ENCODE measurements around the gene GRAMD4. TPM values are rescaled to one million over a fixed set of nuclear protein-coding genes. Genes with fewer than 3 reads are reported as not detected.
A peak's percentile ranks its signal among the peaks of the same experiment; 100 is the strongest.

The GRAMD4 gene
- total RNA-seq, 1 experiment from 2014 or later: 29.0 TPM

DNA sequence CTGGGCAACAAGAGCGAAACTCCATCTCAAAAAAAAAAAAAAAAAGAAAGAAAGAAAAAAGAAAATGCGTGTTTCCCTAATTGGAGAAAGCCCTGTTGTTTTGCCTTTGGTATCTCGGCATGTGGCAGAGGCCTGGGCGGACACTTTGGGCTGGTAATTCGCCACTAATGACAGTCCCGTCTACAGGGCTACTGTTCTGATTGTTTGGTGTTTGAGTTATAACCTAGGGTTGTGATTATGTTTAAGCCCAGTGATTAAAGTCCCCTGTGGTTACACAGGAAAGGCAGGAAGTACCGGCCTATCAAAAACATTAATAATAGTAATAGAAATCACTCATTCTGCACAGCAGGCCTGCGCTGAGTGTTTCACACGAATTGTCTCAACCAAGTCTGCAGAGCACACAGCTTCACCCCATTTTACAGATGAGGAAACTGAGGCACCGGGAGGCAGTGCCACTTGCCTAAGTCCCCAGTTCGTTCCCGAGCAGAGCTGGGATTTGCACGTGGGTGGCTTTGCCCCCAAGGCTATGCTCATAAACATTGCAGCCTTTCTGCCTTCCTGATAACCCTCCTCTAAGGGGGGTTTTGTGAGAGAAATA is 39.1 kb upstream of the GRAMD4 start:
- H2AFZ ChIP-seq (ENCODE audit: low read length): no peak overlapping the region
- H3K4me3 ChIP-seq (ENCODE audit: low read length): no peak overlapping the region
- H3K9ac ChIP-seq (ENCODE audit: low read length): no peak overlapping the region
- peaks cover 28% of the 10 kb centered on the region; the same call in 1 of the 2 replicates for H4K20me1 ChIP-seq (ENCODE audit: insufficient read depth, low read depth, low read length)
- peak overlapping the region; percentile 38 for H3K4me2 ChIP-seq (ENCODE audit: low read depth, low read length, poor library complexity, severe bottlenecking)
- H3K27ac ChIP-seq (ENCODE audit: low read length): no peak overlapping the region
- H3K79me2 ChIP-seq (ENCODE audit: low read length): no peaks in the 10 kb centered on the region
- no peaks in the 10 kb centered on the region for H3K9me2 ChIP-seq (replicated peaks; ENCODE audit: insufficient read depth, low read length)
- no peaks in the 10 kb centered on the region for H3K9me3 ChIP-seq (ENCODE audit: low read length)
- no peaks in the 10 kb centered on the region for H3K27me3 ChIP-seq (ENCODE audit: low read length)
- DNase-seq: peak; percentile 61
- H3K4me1 ChIP-seq (ENCODE audit: low read length): peaks cover 35% of the 10 kb centered on the region
- H3K36me3 ChIP-seq (ENCODE audit: insufficient read depth, low read length): no peaks in the 10 kb centered on the region

DNA sequence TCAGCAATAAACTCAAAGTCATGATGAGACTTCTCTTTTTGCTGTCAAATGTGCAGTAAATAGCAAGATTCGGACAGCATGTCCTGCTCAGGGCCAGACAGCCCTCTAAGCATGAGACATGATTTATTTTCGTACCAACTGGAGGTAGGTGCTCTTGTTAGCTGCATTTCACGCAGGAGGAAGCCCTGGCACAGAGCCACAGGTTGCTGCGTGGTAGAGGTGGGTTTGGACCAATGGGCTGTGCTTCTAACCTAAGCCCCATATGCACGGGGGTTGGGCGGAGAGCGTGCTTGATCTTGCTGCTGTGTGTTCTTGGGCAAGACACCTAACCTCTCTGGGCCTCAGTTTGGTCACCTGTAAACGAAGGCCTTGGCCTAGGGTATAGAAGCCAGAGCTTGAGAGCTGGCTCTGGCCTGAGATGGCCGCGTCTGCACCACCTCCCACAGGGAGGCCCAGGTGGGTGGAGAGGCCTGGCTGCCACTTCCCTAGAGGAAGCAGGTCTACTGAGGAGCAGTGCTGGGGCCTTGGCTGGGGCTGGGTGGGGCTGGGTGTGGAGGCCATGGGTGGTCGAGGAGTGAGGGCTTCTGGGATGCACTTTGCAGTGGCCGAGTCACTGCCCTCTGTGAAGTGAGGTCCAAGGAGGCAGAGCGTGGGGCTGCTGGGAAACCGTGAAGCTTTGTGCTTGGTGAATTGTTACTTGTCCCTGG is 38.5 kb upstream of the GRAMD4 start:
- peaks cover 28% of the 10 kb centered on the region; the same call in 1 of the 2 replicates for H4K20me1 ChIP-seq (ENCODE audit: insufficient read depth, low read depth, low read length)

GRCh38 chr22:46582281-46582933 is 37.8 kb upstream of the GRAMD4 start:
- no peak overlapping the region for H3K4me2 ChIP-seq (ENCODE audit: low read depth, low read length, poor library complexity, severe bottlenecking)

More for the DNA sequence above, 38.5 kb upstream of the GRAMD4 start:
- no peak overlapping the region for H2AFZ ChIP-seq (ENCODE audit: low read length)
- no peaks in the 10 kb centered on the region for H3K9me3 ChIP-seq (ENCODE audit: low read length)
- no peaks in the 10 kb centered on the region for H3K36me3 ChIP-seq (ENCODE audit: insufficient read depth, low read length)
- H3K4me1 ChIP-seq (ENCODE audit: low read length): peaks cover 37% of the 10 kb centered on the region
- no peaks in the 10 kb centered on the region for H3K9me2 ChIP-seq (replicated peaks; ENCODE audit: insufficient read depth, low read length)
- no peak overlapping the region for H3K4me3 ChIP-seq (ENCODE audit: low read length)
- H3K27me3 ChIP-seq (ENCODE audit: low read length): no peaks in the 10 kb centered on the region
- no peaks in the 10 kb centered on the region for H3K79me2 ChIP-seq (ENCODE audit: low read length)
- H3K9ac ChIP-seq (ENCODE audit: low read length): no peak overlapping the region
- H3K4me2 ChIP-seq (ENCODE audit: low read depth, low read length, poor library complexity, severe bottlenecking): peak overlapping the region; percentile 38
- no peak overlapping the region for H3K27ac ChIP-seq (ENCODE audit: low read length)
- no peak for DNase-seq

GRCh38 chr22:46583571-46583970 is 36.6 kb upstream of the GRAMD4 start:
- peaks cover 28% of the 10 kb centered on the region; the same call in 1 of the 2 replicates for H4K20me1 ChIP-seq (ENCODE audit: insufficient read depth, low read depth, low read length)
- H3K9me3 ChIP-seq (ENCODE audit: low read length): no peaks in the 10 kb centered on the region

More at GRCh38 chr22:46582281-46582933, 37.8 kb upstream of the GRAMD4 start:
- no peak for DNase-seq
- H3K36me3 ChIP-seq (ENCODE audit: insufficient read depth, low read length): no peaks in the 10 kb centered on the region
- H3K27ac ChIP-seq (ENCODE audit: low read length): no peak overlapping the region
- no peak overlapping the region for H2AFZ ChIP-seq (ENCODE audit: low read length)
- H3K9me2 ChIP-seq (replicated peaks; ENCODE audit: insufficient read depth, low read length): no peaks in the 10 kb centered on the region
- no peaks in the 10 kb centered on the region for H3K9me3 ChIP-seq (ENCODE audit: low read length)
- H3K27me3 ChIP-seq (ENCODE audit: low read length): no peaks in the 10 kb centered on the region
- H3K4me3 ChIP-seq (ENCODE audit: low read length): no peak overlapping the region
- H3K9ac ChIP-seq (ENCODE audit: low read length): no peak overlapping the region
- peaks cover 28% of the 10 kb centered on the region; the same call in 1 of the 2 replicates for H4K20me1 ChIP-seq (ENCODE audit: insufficient read depth, low read depth, low read length)
- H3K79me2 ChIP-seq (ENCODE audit: low read length): no peaks in the 10 kb centered on the region
- peaks cover 44% of the 10 kb centered on the region for H3K4me1 ChIP-seq (ENCODE audit: low read length)

GRCh38 chr22:46584081-46584921 is 35.9 kb upstream of the GRAMD4 start:
- Histone ChIP-seq H3K4me3 (ENCODE audit: low read length) (no peak overlapping the region), H3K27ac (ENCODE audit: low read length) (no peak overlapping the region), H3K27me3 (ENCODE audit: low read length) (no peaks in the 10 kb centered on the region), H3K4me1 (ENCODE audit: low read length) (peaks cover 56% of the 10 kb centered on the region), H3K9ac (ENCODE audit: low read length) (no peak overlapping the region), H3K79me2 (ENCODE audit: low read length) (no peaks in the 10 kb centered on the region), H3K36me3 (ENCODE audit: insufficient read depth, low read length) (no peaks in the 10 kb centered on the region), H3K9me3 (ENCODE audit: low read length) (no peaks in the 10 kb centered on the region), H3K4me2 (ENCODE audit: low read depth, low read length, poor library complexity, severe bottlenecking) (no peak overlapping the region), H3K9me2 (replicated peaks; ENCODE audit: insufficient read depth, low read length) (no peaks in the 10 kb centered on the region), H2AFZ (ENCODE audit: low read length) (no peak overlapping the region), H4K20me1 (ENCODE audit: insufficient read depth, low read depth, low read length) (peaks cover 26% of the 10 kb centered on the region; the same call in 1 of the 2 replicates)
- DNase-seq: no peak

More at GRCh38 chr22:46583571-46583970, 36.6 kb upstream of the GRAMD4 start:
- Histone ChIP-seq H3K9ac (ENCODE audit: low read length) (no peak overlapping the region), H3K27ac (ENCODE audit: low read length) (no peak overlapping the region), H3K27me3 (ENCODE audit: low read length) (no peaks in the 10 kb centered on the region), H3K36me3 (ENCODE audit: insufficient read depth, low read length) (no peaks in the 10 kb centered on the region), H3K4me2 (ENCODE audit: low read depth, low read length, poor library complexity, severe bottlenecking) (no peak overlapping the region), H3K79me2 (ENCODE audit: low read length) (no peaks in the 10 kb centered on the region), H3K4me1 (ENCODE audit: low read length) (peaks cover 49% of the 10 kb centered on the region), H2AFZ (ENCODE audit: low read length) (no peak overlapping the region), H3K9me2 (replicated peaks; ENCODE audit: insufficient read depth, low read length) (no peaks in the 10 kb centered on the region), H3K4me3 (ENCODE audit: low read length) (no peak overlapping the region)
- DNase-seq: no peak

GRCh38 chr22:46585340-46586122 is 34.7 kb upstream of the GRAMD4 start:
- H3K4me1 ChIP-seq (ENCODE audit: low read length): peaks cover 55% of the 10 kb centered on the region
- no peaks in the 10 kb centered on the region for H3K79me2 ChIP-seq (ENCODE audit: low read length)
- H3K9me2 ChIP-seq (replicated peaks; ENCODE audit: insufficient read depth, low read length): no peaks in the 10 kb centered on the region
- no peak overlapping the region for H3K4me3 ChIP-seq (ENCODE audit: low read length)
- no peaks in the 10 kb centered on the region for H3K27me3 ChIP-seq (ENCODE audit: low read length)
- no peaks in the 10 kb centered on the region for H3K9me3 ChIP-seq (ENCODE audit: low read length)
- no peak for DNase-seq
- no peak overlapping the region for H3K9ac ChIP-seq (ENCODE audit: low read length)
- H3K36me3 ChIP-seq (ENCODE audit: insufficient read depth, low read length): no peaks in the 10 kb centered on the region
- peaks cover 19% of the 10 kb centered on the region; the same call in 1 of the 2 replicates for H4K20me1 ChIP-seq (ENCODE audit: insufficient read depth, low read depth, low read length)
- no peak overlapping the region for H3K4me2 ChIP-seq (ENCODE audit: low read depth, low read length, poor library complexity, severe bottlenecking)
- H2AFZ ChIP-seq (ENCODE audit: low read length): no peak overlapping the region
- H3K27ac ChIP-seq (ENCODE audit: low read length): no peak overlapping the region

- no peaks in the 10 kb centered on the region for H3K9me2 ChIP-seq (replicated peaks; ENCODE audit: insufficient read depth, low read length)
- H3K4me2 ChIP-seq (ENCODE audit: low read depth, low read length, poor library complexity, severe bottlenecking): peak overlapping the region; percentile 70
- H3K36me3 ChIP-seq (ENCODE audit: insufficient read depth, low read length): no peaks in the 10 kb centered on the region
- H3K27ac ChIP-seq (ENCODE audit: low read length): no peak overlapping the region
- peaks cover 16% of the 10 kb centered on the region; the same call in 1 of the 2 replicates for H4K20me1 ChIP-seq (ENCODE audit: insufficient read depth, low read depth, low read length)
- no peak overlapping the region for H3K4me3 ChIP-seq (ENCODE audit: low read length)
- H2AFZ ChIP-seq (ENCODE audit: low read length): no peak overlapping the region
- H3K9me3 ChIP-seq (ENCODE audit: low read length): no peaks in the 10 kb centered on the region
- peaks cover 52% of the 10 kb centered on the region for H3K4me1 ChIP-seq (ENCODE audit: low read length)
- no peak for DNase-seq
- H3K79me2 ChIP-seq (ENCODE audit: low read length): no peaks in the 10 kb centered on the region
- H3K9ac ChIP-seq (ENCODE audit: low read length): 0 out of 2 replicates have a peak overlapping the region, but pooled peaks have one; percentile 59
- H3K27me3 ChIP-seq (ENCODE audit: low read length): no peaks in the 10 kb centered on the region
These were observed 34.1 kb upstream of the GRAMD4 start for GRCh38 chr22:46586123-46586519.
